Endothelial cell of umbilical vein (primary cell): ENCODE data around the gene PAQR3. TPM values are rescaled to one million over a fixed set of nuclear protein-coding genes. Genes with fewer than 3 reads are reported as not detected.

Experiments used
- BruUV-seq: library from RNA; stranded (reverse); fragments of 400-500 nt; replicated peaks from 2 replicates; lab custom pipeline; 2021; lab: Mats Ljungman, UMichigan
- CTCF ChIA-PET: fragments of 300-600, 350-600 bp; sonication (Branson Sonifier 250); formaldehyde crosslinking; loops from one replicate; lab custom pipeline; 2021; ENCODE audit warnings: antibody characterized with exemption, inconsistent platforms; lab: Charles Lee
- POLR2A ChIA-PET: fragments of 300-600, 350-600 bp; sonication (Branson Sonifier 250); formaldehyde crosslinking; loops from one replicate; lab custom pipeline; 2021; ENCODE audit warnings: antibody characterized with exemption, inconsistent platforms; lab: Charles Lee
- DNase-seq: peaks from one replicate; pipeline ENCODE4 v3.0.0-alpha.2; 2011; ENCODE audit warnings: low read depth, low spot score
- FAIRE-seq: peaks from 2 replicates; lab custom pipeline; 2011; peaks lifted over from hg19 to GRCh38; lab: Jason Lieb, UNC
- H2AFZ ChIP-seq: 2 replicates; pipeline ENCODE4 v1.6.0; 2012; ENCODE audit warnings: low read depth, low read length, control low read depth, inconsistent platforms
- H3K27ac ChIP-seq: 2 replicates; pipeline ENCODE4 v1.5.1; 2011; ENCODE audit warnings: low read depth, mild to moderate bottlenecking, control low read depth, low read length, moderate library complexity; ENCODE audit not compliant: insufficient read depth
- H3K27me3 ChIP-seq, 2 experiments: 2 replicates each; pipeline versions ENCODE4 v1.6.0 to v1.6.1; 2011; ENCODE audit warnings: low read length in 2 of 2, mixed read lengths in 1 of 2; ENCODE audit not compliant: control insufficient read depth in 2 of 2, insufficient read depth in 2 of 2
- H3K36me3 ChIP-seq, 2 experiments: 2 replicates in 1 of 2; 3 replicates in 1 of 2; pipeline ENCODE4 v1.5.1; 2011; ENCODE audit warnings: low read length in 2 of 2, mild to moderate bottlenecking in 1 of 2, moderate library complexity in 1 of 2; ENCODE audit not compliant: control insufficient read depth in 2 of 2, insufficient read depth in 2 of 2; ENCODE audit errors: extremely low read depth in 1 of 2
- H3K4me1 ChIP-seq: 3 replicates; pipeline ENCODE4 v1.5.1; 2011; ENCODE audit warnings: mild to moderate bottlenecking, low read length; ENCODE audit not compliant: control insufficient read depth, insufficient read depth; ENCODE audit errors: extremely low read depth
- H3K4me2 ChIP-seq: 2 replicates; pipeline ENCODE4 v1.6.1; 2011; ENCODE audit warnings: low read length, control low read depth, mixed read lengths; ENCODE audit not compliant: insufficient read depth
- H3K4me3 ChIP-seq, 3 experiments: fragments of 200-600 bp in 1 of 3; sonication (generic), shearing (Covaris generic) in 1 of 3; replicated peaks in 1 of 3; 2 replicates each; pipeline ENCODE4 v1.5.1; 2011 to 2016; ENCODE audit warnings: control low read depth in 3 of 3, low read length in 3 of 3, mild to moderate bottlenecking in 2 of 3, inconsistent platforms in 1 of 3, low read depth in 1 of 3, moderate library complexity in 1 of 3; ENCODE audit not compliant: insufficient read depth in 1 of 3
- H3K79me2 ChIP-seq: 2 replicates; pipeline ENCODE4 v1.6.0; 2012; ENCODE audit warnings: low read length, inconsistent platforms; ENCODE audit not compliant: control insufficient read depth, insufficient read depth
- H3K9ac ChIP-seq: replicated peaks from 2 replicates; pipeline ENCODE3; 2011; ENCODE audit warnings: low read length, control low read depth; ENCODE audit not compliant: insufficient read depth; ENCODE audit errors: extremely low read depth
- H3K9me1 ChIP-seq: replicated peaks from 3 replicates; pipeline ENCODE4 v1.6.0; 2011; ENCODE audit warnings: mild to moderate bottlenecking, low read length; ENCODE audit not compliant: control insufficient read depth, insufficient read depth; ENCODE audit errors: extremely low read depth
- H3K9me3 ChIP-seq: replicated peaks from 2 replicates; pipeline ENCODE4 v1.5.1; 2012; ENCODE audit warnings: low read length, inconsistent platforms; ENCODE audit not compliant: control insufficient read depth, insufficient read depth
- H4K20me1 ChIP-seq: replicated peaks from 2 replicates; pipeline ENCODE3; 2011; ENCODE audit warnings: mild to moderate bottlenecking, low read length; ENCODE audit not compliant: control insufficient read depth, insufficient read depth; ENCODE audit errors: extremely low read depth
- EZH2 ChIP-seq: IDR thresholded peaks from 2 replicates; pipeline ENCODE4 v1.6.1; 2012; ENCODE audit warnings: borderline replicate concordance, low read depth, mild to moderate bottlenecking, moderate library complexity, low read length, inconsistent platforms; ENCODE audit not compliant: severe bottlenecking
- FOS ChIP-seq: IDR thresholded peaks from 2 replicates; pipeline ENCODE4 v1.6.1; 2011; ENCODE audit warnings: mild to moderate bottlenecking, low read length, moderate library complexity, borderline replicate concordance; ENCODE audit not compliant: insufficient read depth
- JUN ChIP-seq: IDR thresholded peaks from 2 replicates; pipeline ENCODE4 v1.6.1; 2011; ENCODE audit warnings: borderline replicate concordance, low read depth; ENCODE audit not compliant: insufficient read length, insufficient read depth
- MYC ChIP-seq: IDR thresholded peaks from one replicate; pipeline ENCODE4 v1.6.1; 2011; ENCODE audit warnings: mild to moderate bottlenecking, low read depth, low read length
- POLR2A ChIP-seq: IDR thresholded peaks from 2 replicates; pipeline ENCODE4 v1.6.1; 2012; ENCODE audit warnings: low read depth, mild to moderate bottlenecking, control low read depth, low read length
- dilution Hi-C: fragments of 300-500 bp; cut with MboI; formaldehyde crosslinking; loops from one replicate; pipeline ENCODE4 v1.15.0; 2019; ENCODE audit warnings: low sequenced_read_pairs; ENCODE audit not compliant: extremely low pct_ligation_motif_present
- intact Hi-C: fragments of 100-400 bp; cut with micrococcal nuclease; formaldehyde crosslinking; loops from one replicate; pipeline ENCODE4 v1.10.0; 2022
- polyA plus RNA-seq, 4 experiments: library from polyadenylated mRNA; depleted of rRNA in 3 of 4; stranded (reverse) in 3 of 4; unstranded in 1 of 4; fragments of >200 nt; gene quantifications; 2 replicates each; pipeline versions ENCODE4 v1.2.1 to v1.2.3, GENCODE V29; 2011 to 2012; ENCODE audit warnings: missing spikeins in 1 of 4
- total RNA-seq: library from RNA; stranded (reverse); gene quantifications from 2 replicates; pipeline ENCODE4 v1.2.3, GENCODE V29; 2021
- TF ChIP-seq, protein P1 (sequence below), 2 donors: IDR thresholded peaks; 1 replicate in 1 of 2; 2 replicates in 1 of 2; pipeline ENCODE4 v1.5.1; 2011; ENCODE audit warnings: low read length in 2 of 2, mild to moderate bottlenecking in 2 of 2, moderate library complexity in 2 of 2, control low read depth in 1 of 2, inconsistent platforms in 1 of 2, low read depth in 1 of 2; ENCODE audit not compliant: insufficient read depth in 1 of 2; ENCODE audit errors: extremely low read depth in 1 of 2

PAQR3 gene
- total and polyA plus RNA-seq, 2 donors (not counting 3 experiments of a cell fraction or from before 2014, with no cell fraction given): 15.0 to 19.0 TPM

DNA sequence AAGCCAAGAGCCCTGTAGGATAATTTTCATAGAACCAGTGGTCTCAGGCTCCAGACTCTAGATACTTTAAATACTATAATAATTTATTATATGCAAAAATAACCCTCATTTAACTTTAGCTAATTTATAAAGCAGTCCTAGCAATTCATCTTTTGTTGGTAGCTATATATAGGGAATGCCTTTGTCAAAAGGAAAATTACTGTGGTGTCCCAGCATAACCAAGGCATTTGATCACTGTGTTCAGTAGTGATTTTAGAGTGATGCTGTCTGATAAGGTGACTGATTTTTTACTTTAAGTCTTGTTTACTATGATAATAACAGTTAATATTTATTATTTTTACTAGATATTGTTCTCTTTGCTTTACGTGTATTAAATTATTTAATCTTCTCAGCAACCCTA, 61.2 kb downstream of the PAQR3 start:
- no peaks in the 10 kb centered on the region for H3K27me3 ChIP-seq
- H3K4me2 ChIP-seq: no peak overlapping the region
- no peak overlapping the region for H3K9ac ChIP-seq
- CTCF ChIA-PET: interaction anchor here (1.3 kb wide), 1 partner anchor 14 kb away, joined by 3 read pairs; no protein-coding TSS in a partner anchor
- intact Hi-C loops: no loop called here
- H3K9me3 ChIP-seq: no peaks in the 10 kb centered on the region
- H4K20me1 ChIP-seq: no peaks in the 10 kb centered on the region
- no peak overlapping the region for H2AFZ ChIP-seq
- DNase-seq (no peak), FAIRE-seq (no peak)
- no TSS peak for BruUV-seq
- TF ChIP-seq EZH2 (no peak), MYC (no peak), JUN (no peak)
- TF ChIP-seq, protein P1, sequence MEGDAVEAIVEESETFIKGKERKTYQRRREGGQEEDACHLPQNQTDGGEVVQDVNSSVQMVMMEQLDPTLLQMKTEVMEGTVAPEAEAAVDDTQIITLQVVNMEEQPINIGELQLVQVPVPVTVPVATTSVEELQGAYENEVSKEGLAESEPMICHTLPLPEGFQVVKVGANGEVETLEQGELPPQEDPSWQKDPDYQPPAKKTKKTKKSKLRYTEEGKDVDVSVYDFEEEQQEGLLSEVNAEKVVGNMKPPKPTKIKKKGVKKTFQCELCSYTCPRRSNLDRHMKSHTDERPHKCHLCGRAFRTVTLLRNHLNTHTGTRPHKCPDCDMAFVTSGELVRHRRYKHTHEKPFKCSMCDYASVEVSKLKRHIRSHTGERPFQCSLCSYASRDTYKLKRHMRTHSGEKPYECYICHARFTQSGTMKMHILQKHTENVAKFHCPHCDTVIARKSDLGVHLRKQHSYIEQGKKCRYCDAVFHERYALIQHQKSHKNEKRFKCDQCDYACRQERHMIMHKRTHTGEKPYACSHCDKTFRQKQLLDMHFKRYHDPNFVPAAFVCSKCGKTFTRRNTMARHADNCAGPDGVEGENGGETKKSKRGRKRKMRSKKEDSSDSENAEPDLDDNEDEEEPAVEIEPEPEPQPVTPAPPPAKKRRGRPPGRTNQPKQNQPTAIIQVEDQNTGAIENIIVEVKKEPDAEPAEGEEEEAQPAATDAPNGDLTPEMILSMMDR (IDR thresholded peaks at IDR 0.05; ENCODE audit: extremely low read depth in 1 of 2, insufficient read depth in 1 of 2, low read depth in 1 of 2, low read length in 2 of 2): no peak
- POLR2A ChIA-PET: no interaction called here
- dilution Hi-C loops: no loop called here
- peaks cover 2 to 8% of the 10 kb centered on the region in 2 experiments for H3K36me3 ChIP-seq
- no peak overlapping the region for H3K4me3 ChIP-seq
- H3K79me2 ChIP-seq: no peaks in the 10 kb centered on the region
- peaks cover 6% of the 10 kb centered on the region for H3K4me1 ChIP-seq
- no peaks in the 10 kb centered on the region for H3K9me1 ChIP-seq
- H3K27ac ChIP-seq: no peak overlapping the region

DNA sequence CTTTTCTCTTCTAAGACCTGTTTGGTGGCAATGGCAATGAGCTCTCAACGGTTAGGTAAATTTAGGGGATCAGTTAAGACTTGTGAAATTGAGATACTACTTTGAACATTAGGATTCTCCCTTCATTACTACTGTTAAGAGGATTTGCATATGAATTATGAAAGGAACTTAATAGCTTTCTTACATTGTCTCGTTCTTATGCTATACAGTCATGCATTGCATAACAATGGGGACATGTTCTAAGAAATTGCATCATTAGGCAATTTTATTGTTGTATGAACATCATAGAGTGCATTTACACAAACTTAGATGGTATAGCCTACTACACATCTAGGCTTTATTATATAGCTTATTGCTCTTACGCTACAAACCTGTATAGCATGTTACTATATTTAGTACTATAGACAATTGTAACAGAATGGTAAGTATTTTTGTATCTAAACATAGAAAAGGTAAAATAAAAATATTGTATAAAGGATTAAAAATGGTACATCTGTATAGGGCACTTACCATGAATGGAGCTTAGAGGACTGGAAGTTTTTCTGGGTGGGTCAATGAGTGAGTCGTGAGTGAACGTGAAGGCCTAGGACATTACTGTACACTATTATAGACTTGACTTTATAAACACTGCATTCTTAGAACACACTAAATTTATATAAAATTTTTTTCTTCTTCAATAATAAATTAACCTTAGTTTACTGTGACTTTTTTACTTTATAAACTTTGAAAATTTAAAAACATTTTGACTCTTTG, 62.5 kb downstream of the PAQR3 start:
- ChIA-PET CTCF (no interaction called here), POLR2A (no interaction called here)
- no peak overlapping the region for H3K4me3 ChIP-seq
- H2AFZ ChIP-seq: no peak overlapping the region
- no peak for DNase-seq
- H3K27ac ChIP-seq: no peak overlapping the region
- H3K27me3 ChIP-seq: no peaks in the 10 kb centered on the region
- H3K36me3 ChIP-seq: peaks cover 5 to 14% of the 10 kb centered on the region in 2 experiments
- H3K79me2 ChIP-seq: no peaks in the 10 kb centered on the region
- H3K9me1 ChIP-seq: no peaks in the 10 kb centered on the region
- no peak overlapping the region for H3K9ac ChIP-seq
- dilution Hi-C loops: no loop called here
- TF ChIP-seq FOS (no peak), POLR2A (no peak)
- no peaks in the 10 kb centered on the region for H4K20me1 ChIP-seq
- no TSS peak for BruUV-seq
- H3K4me1 ChIP-seq: peaks cover 6% of the 10 kb centered on the region
- H3K9me3 ChIP-seq: no peaks in the 10 kb centered on the region
- H3K4me2 ChIP-seq: no peak overlapping the region
- intact Hi-C loops: no loop called here
- FAIRE-seq: no peak
